KMS-11 (cell line): ENCODE measurements around the gene KIF16B.

Experiments
- H2AFZ ChIP-seq: fragments of 200-600 bp; sonication (generic); 2 replicates; pipeline ENCODE4 v1.6.1; 2016; ENCODE audit warnings: antibody characterized with exemption, mixed run types, low read depth
- H3K27ac ChIP-seq: fragments of 200-600 bp; sonication (generic); 2 replicates; pipeline ENCODE4 v1.6.1; 2016; ENCODE audit warnings: mild to moderate bottlenecking, mixed run types
- H3K27me3 ChIP-seq: fragments of 200-600 bp; sonication (generic); 2 replicates; pipeline ENCODE4 v1.6.1; 2017; ENCODE audit warnings: mild to moderate bottlenecking, low read depth, mixed run types, moderate library complexity; ENCODE audit not compliant: insufficient read depth
- H3K36me3 ChIP-seq: fragments of 200-600 bp; sonication (generic); 2 replicates; pipeline ENCODE4 v1.6.1; 2017; ENCODE audit warnings: mild to moderate bottlenecking, mixed run types; ENCODE audit not compliant: insufficient read depth
- H3K4me1 ChIP-seq: fragments of 200-600 bp; sonication (generic); 2 replicates; pipeline ENCODE4 v1.6.1; 2016; ENCODE audit warnings: mild to moderate bottlenecking, low read depth, mixed run types; ENCODE audit not compliant: poor library complexity, severe bottlenecking
- H3K4me2 ChIP-seq: fragments of 200-600 bp; sonication (generic); 2 replicates; pipeline ENCODE4 v1.7.0; 2016; ENCODE audit warnings: mild to moderate bottlenecking, mixed run types
- H3K4me3 ChIP-seq: fragments of 200-600 bp; sonication (generic); IDR thresholded peaks from 2 replicates; pipeline ENCODE4 v1.6.1; 2017; ENCODE audit warnings: low read depth, low read length, mixed read lengths; ENCODE audit not compliant: insufficient read depth
- H3K79me2 ChIP-seq: fragments of 200-600 bp; sonication (generic); 2 replicates; pipeline ENCODE4 v1.6.1; 2016; ENCODE audit warnings: low read depth, mixed run types; ENCODE audit not compliant: insufficient read depth
- H3K9ac ChIP-seq: fragments of 200-600 bp; sonication (generic); 2 replicates; pipeline ENCODE4 v1.6.1; 2016; ENCODE audit warnings: mild to moderate bottlenecking, mixed run types
- H4K20me1 ChIP-seq: fragments of 200-600 bp; sonication (generic); 2 replicates; pipeline ENCODE4 v1.6.1; 2016; ENCODE audit warnings: mild to moderate bottlenecking, mixed run types; ENCODE audit not compliant: insufficient read depth
- CTCF ChIP-seq: fragments of 200-600 bp; sonication (generic); conservative IDR thresholded peaks from 2 replicates; pipeline ENCODE4 v1.6.1; 2017; ENCODE audit warnings: low read depth, mild to moderate bottlenecking, antibody characterized with exemption, low read length, moderate library complexity, mixed read lengths

Gene KIF16B

GRCh38 chr20:16469395-16469905 lies 103.8 kb downstream of the KIF16B start:
- Histone ChIP-seq H3K4me3 (no peak overlapping the region), H3K27me3 (no peaks in the 10 kb centered on the region), H2AFZ (no peak overlapping the region), H3K79me2 (no peaks in the 10 kb centered on the region), H3K36me3 (no peaks in the 10 kb centered on the region), H3K4me2 (no peak overlapping the region), H3K9ac (no peak overlapping the region), H3K4me1 (no peaks in the 10 kb centered on the region), H3K27ac (no peak overlapping the region), H4K20me1 (no peaks in the 10 kb centered on the region)
- no peak for TF ChIP-seq CTCF

GRCh38 chr20:16462711-16463110 lies 110.5 kb downstream of the KIF16B start:
- no peaks in the 10 kb centered on the region for H3K27me3 ChIP-seq
- no peak overlapping the region for H3K9ac ChIP-seq
- H2AFZ ChIP-seq = no peak overlapping the region
- H3K4me2 ChIP-seq = no peak overlapping the region
- H3K4me3 ChIP-seq = no peak overlapping the region
- no peaks in the 10 kb centered on the region for H3K4me1 ChIP-seq
- no peaks in the 10 kb centered on the region for H4K20me1 ChIP-seq
- no peak for TF ChIP-seq CTCF
- no peak overlapping the region for H3K27ac ChIP-seq
- no peaks in the 10 kb centered on the region for H3K36me3 ChIP-seq
- no peaks in the 10 kb centered on the region for H3K79me2 ChIP-seq

- no peak overlapping the region for H2AFZ ChIP-seq
- H3K4me2 ChIP-seq = no peak overlapping the region
- H3K36me3 ChIP-seq = no peaks in the 10 kb centered on the region
- no peak overlapping the region for H3K9ac ChIP-seq
- H3K4me3 ChIP-seq = no peak overlapping the region
- no peaks in the 10 kb centered on the region for H3K79me2 ChIP-seq
- no peaks in the 10 kb centered on the region for H3K27me3 ChIP-seq
- no peak overlapping the region for H3K27ac ChIP-seq
- H3K4me1 ChIP-seq = no peaks in the 10 kb centered on the region
- H4K20me1 ChIP-seq = no peaks in the 10 kb centered on the region
- TF ChIP-seq CTCF = no peak
Observed at GRCh38 chr20:16459019-16459700, 114.1 kb downstream of the KIF16B start.

- Histone ChIP-seq H3K36me3 (no peaks in the 10 kb centered on the region), H3K27ac (no peak overlapping the region), H4K20me1 (no peaks in the 10 kb centered on the region), H3K79me2 (no peaks in the 10 kb centered on the region), H2AFZ (no peak overlapping the region), H3K4me3 (no peak overlapping the region), H3K9ac (no peak overlapping the region), H3K4me1 (no peaks in the 10 kb centered on the region), H3K27me3 (no peaks in the 10 kb centered on the region), H3K4me2 (no peak overlapping the region)
- no peak for TF ChIP-seq CTCF
Observed at GRCh38 chr20:16457514-16457913, 115.7 kb downstream of the KIF16B start.
